SK-MEL-5 (cell line): ENCODE data around the gene FER. TPM values are rescaled to one million over a fixed set of nuclear protein-coding genes. Genes with fewer than 3 reads are reported as not detected.
"Not testable (repeated sequence)": the region's sequence is repeated elsewhere in the genome, so short reads cannot be mapped to it uniquely, and the experiment has no call there.

Experiments used
- DNase-seq: peaks from one replicate; pipeline ENCODE4 v3.0.0-alpha.2; 2016; ENCODE audit warnings: low read depth, low spot score
- in situ Hi-C: cut with HindIII; loops from 2 replicates; pipeline ENCODE4 v1.10.0; 2016; ENCODE audit warnings: low sequenced_read_pairs, high pct_unique_total_duplicates, low pct_unique_long_range_greater_than_20kb
- polyA plus RNA-seq, 2 experiments: library from polyadenylated mRNA; depleted of rRNA; stranded (reverse); fragments of >200 nt; gene quantifications; 2 replicates each; pipeline ENCODE4 v1.2.3, GENCODE V29; 2015
- total RNA-seq: library from RNA; depleted of rRNA; stranded (reverse); fragments of >200 nt; shearing (Covaris generic); gene quantifications from 2 replicates; pipeline ENCODE4 v1.2.3, GENCODE V29; 2014; rRNA removed

The FER gene
- total RNA-seq = 18.8 and 20.1 TPM in 2 replicates
- 5.3 and 6.4 TPM in 2 replicates for polyA plus RNA-seq (2015; cell fraction: cytosol; rRNA removed)
- 5.1 and 5.9 TPM in 2 replicates for polyA plus RNA-seq (2015; cell fraction: nucleus; rRNA removed)

GRCh38 chr5:108747774-108748400, at the start of gene FER:
TSS of gene FER (plus strand) at chr5:108747897. CDS start at chr5:108798183, 50,286 bp downstream.
- DNase-seq = peak; percentile 45
- in situ Hi-C loops = no loop called here

DNA sequence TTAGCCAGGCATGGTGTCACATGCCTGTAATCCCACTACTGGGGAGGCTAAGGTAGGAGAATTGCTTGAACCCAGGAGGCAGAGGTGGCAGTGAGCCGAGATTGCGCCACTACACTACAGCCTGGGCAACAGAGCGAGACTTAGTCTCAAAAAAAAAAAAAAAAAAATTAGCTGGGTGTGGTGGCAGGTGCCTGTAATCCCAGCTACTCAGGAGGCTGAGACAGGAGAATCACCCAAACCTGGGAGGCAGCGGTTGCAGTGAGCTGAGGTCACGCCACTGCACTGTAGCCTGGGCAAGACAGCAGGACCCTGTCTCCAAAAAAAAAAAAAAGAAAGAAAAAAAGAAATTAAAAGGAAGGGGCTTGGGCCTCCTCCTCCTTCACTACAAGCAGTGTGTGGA, 47.3 kb upstream of the FER start:
- DNase-seq, in situ Hi-C loops: not testable (repeated sequence)

GRCh38 chr5:108700930-108701329, 46.8 kb upstream of the FER start:
- in situ Hi-C loops = no loop called here

GRCh38 chr5:108702546-108702945, 45.2 kb upstream of the FER start:
- no peak for DNase-seq
- in situ Hi-C loops = no loop called here

More at GRCh38 chr5:108700930-108701329, 46.8 kb upstream of the FER start:
- DNase-seq = peak; percentile 13

GRCh38 chr5:108703313-108703712, 44.4 kb upstream of the FER start:
- no peak for DNase-seq
- in situ Hi-C loops = no loop called here

GRCh38 chr5:108707141-108707540, 40.6 kb upstream of the FER start:
- no peak for DNase-seq
- in situ Hi-C loops = no loop called here

- DNase-seq = no peak
- in situ Hi-C loops = no loop called here
These were observed 35.8 kb upstream of the FER start for GRCh38 chr5:108711898-108712297.

DNA sequence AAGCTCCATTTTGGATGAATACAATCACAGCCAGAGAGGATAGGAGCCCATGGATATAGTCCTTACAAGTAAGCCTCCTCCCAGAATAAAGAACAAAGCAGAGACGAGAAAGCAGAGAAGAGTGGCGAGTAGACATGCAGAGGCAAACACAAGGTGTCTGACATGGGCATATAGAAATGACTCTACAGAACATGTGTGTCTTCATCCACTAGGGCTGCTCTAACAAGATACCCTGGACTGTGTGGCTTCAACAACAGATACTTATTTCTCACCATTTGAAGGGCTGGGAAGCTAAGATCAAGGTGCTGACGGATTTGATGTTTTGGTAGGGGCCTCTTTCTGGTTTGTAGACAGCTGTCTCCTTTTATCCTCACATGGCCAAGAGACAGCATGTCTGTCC, 32.3 kb upstream of the FER start:
- in situ Hi-C loops = no loop called here
- DNase-seq = no peak

GRCh38 chr5:108720391-108720790, 27.3 kb upstream of the FER start:
- no peak for DNase-seq
- in situ Hi-C loops = no loop called here

GRCh38 chr5:108726446-108727235, 21.1 kb upstream of the FER start:
- in situ Hi-C loops = no loop called here
- DNase-seq = no peak

DNA sequence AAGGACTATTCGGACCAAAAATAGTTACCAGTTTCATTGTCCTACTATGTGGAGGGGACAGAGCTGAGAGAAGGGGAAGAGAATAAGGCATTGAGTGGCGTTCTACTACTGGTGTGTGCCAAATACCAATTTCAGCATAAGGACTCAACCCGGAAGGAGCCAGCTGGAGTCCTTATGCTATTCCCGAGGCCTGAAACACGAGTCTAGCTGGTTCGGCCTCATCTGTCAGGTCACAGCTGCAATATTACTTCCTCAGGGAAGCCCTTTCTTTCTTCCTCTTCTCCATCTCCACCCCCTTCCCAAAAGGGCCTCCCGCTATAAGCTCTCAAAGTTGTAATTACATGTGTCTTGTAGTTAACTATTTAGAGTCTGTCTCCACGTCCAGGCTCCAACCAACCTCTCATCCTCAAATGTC, 20.5 kb upstream of the FER start:
- DNase-seq = peak; percentile 28
- in situ Hi-C loops = no loop called here

DNA sequence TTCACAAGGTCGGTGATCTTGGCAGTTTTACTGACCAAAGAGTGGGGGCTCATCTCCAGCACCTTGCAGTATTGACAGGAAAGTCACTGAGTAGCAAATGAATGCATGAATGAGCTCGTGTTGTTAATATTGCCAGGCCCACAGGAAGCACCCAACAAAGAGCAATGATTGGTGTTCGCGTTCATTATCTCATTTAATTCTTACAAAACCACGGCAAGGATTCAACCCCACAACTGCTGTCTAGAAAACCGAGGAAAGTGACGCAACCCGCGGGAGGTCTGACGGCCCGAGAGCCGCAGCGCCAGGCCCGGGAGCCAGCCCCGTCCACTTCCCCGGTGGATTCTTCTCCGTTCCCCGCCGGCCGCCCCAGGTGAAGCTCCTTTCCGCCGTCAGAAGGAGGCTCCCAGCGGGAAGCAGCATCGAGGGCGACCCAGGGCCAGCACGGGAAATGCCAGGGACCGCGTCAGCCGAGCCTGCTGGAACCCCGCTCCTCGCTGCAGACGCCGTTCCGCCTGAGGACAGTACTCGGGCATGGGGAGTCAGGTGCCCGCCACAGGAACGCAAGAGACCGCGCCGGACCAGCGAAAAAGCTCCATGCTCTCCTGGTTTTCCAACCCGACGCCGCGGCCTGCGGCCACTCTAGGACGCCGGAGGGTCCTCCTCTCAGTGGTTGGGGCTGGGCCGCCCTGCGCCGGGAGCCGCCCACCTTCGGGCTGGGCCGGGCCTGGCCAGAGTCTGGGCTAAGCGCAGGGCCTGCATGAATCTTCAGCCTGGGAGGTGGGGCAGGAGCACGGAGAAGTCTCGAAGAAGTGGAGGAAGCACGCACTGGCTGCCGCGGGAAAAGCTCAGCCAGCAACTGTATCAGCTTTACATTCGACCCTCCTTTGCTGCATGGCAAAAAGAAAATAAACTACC, 19.8 kb upstream of the FER start:
- in situ Hi-C loops = no loop called here
- DNase-seq = peak; percentile 87

GRCh38 chr5:108728566-108729241, 19.0 kb upstream of the FER start:
- peak; percentile 20 for DNase-seq
- in situ Hi-C loops = no loop called here

- no peak for DNase-seq
- in situ Hi-C loops = no loop called here
These were observed 18.5 kb upstream of the FER start for GRCh38 chr5:108729242-108729615.

DNA sequence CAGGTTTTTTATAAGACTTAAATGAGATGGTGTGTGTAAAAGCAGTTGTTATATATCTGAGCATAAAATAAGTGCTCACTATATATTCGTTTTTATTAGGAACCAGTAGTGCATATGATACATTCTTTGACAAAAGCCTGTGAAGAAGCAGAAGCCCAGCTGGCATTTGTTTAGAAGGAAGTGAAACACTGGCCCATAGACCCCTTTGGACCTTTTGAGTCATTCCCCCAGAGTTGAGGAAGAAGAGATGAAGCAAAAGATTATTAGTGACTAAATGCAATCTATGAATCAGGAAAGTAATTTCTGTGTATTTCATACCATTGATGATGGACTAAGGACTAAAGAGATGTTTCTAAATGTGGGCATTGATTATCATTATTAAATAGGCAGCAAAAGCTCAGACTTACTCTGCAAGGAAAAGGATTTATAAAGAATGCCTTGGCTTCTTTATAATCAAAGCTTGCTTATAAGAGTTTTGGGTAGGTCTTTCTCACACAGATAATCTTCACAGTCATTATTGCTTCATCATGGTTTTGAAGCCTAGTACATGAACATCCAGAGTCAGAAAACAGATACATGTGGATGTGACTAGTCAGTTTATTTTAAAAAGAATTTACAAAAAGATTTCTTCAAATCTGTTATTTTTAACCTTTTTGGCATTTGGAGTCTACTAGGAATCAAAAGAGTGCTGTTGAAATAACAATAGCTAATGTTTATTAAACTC, 16.9 kb upstream of the FER start:
- in situ Hi-C loops = no loop called here

DNA sequence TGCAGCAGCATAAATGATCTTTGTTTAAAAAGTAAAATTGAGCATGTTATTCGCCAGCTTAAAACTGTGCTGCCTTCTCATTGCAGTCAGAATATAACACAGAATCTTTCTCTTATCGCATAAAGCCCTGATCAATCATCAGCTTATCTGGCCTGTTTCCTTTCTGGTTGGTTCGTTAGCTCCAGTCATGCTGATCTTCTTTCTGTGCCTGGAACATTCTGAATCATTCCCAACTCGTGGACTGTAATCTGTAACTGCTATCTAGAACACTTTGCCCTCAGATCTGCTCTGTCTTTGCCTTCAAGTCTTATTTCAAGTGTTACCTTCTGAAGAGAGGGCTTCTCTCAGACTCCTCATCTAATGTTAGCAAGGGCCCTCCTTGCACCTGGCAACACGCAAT, 11.9 kb upstream of the FER start:
- in situ Hi-C loops = no loop called here
- no peak for DNase-seq

More for the DNA sequence above, 16.9 kb upstream of the FER start:
- no peak for DNase-seq

DNA sequence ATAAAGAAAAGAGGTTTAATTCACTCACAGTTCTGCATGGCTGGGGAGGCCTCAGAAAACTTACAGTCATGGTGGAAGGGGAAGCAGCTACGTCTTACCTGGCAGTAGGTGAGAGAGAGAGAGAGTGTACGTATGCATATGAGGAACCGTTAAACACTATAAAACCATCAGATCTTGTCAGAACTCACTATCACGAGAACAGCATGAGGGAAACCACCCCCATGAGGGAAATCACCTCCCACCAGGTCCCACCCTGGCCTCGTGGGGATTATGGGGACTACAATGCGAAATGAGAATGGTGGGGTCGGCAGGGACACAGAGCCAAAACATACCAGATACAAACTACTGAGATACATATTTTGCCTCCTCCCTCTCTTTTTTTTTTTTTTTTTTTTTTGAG, 10.8 kb upstream of the FER start:
- no peak for DNase-seq
- in situ Hi-C loops = no loop called here
